ENCODE data around the gene CCDC178. TPM values are rescaled to one million over a fixed set of nuclear protein-coding genes. Genes with fewer than 3 reads are reported as not detected.

Gene CCDC178
- total RNA-seq, 4 donors from 2014 or later = 0.39 to 1.4 TPM; not detected in 2

DNA sequence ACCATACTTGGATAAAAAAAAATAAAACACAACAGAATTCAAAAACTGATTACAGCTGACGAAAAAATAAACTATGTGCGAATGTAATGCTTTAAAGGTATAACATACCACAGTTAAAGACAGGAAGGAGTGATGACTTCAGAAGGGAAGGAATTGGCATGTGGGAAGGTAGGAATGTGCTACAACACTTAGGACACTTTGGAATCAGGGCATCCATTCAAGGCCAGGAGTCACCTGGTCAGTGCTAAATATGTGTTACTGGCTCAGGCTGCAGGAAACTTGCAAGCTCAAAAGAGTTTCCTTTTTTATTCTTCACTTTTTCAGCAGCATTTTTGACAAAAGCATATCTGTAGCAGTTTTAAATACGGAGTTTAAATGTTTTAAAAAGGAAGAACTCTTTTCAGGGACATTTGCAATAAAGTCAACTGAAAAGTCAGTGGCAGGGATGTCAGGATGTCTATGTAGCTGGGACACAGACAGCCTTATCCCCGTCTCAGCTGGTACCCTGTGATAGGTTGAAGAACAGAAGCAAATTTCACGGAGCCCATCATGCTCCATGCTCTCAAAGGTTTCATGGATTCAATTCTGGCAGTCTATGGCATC, 529.7 kb downstream of the CCDC178 start:
- no peak overlapping the region for H3K4me3 ChIP-seq (ENCODE audit: low read depth, poor library complexity, severe bottlenecking)
- no peak for DNase-seq (ENCODE audit: low spot score in 2 of 2)
- intact Hi-C loops (cut with DNase I; ENCODE audit: low total_unique reads) = no loop called here
- no peak for TF ChIP-seq POLR2A (IDR thresholded peaks at IDR 0.05)
- TF ChIP-seq, protein P1, sequence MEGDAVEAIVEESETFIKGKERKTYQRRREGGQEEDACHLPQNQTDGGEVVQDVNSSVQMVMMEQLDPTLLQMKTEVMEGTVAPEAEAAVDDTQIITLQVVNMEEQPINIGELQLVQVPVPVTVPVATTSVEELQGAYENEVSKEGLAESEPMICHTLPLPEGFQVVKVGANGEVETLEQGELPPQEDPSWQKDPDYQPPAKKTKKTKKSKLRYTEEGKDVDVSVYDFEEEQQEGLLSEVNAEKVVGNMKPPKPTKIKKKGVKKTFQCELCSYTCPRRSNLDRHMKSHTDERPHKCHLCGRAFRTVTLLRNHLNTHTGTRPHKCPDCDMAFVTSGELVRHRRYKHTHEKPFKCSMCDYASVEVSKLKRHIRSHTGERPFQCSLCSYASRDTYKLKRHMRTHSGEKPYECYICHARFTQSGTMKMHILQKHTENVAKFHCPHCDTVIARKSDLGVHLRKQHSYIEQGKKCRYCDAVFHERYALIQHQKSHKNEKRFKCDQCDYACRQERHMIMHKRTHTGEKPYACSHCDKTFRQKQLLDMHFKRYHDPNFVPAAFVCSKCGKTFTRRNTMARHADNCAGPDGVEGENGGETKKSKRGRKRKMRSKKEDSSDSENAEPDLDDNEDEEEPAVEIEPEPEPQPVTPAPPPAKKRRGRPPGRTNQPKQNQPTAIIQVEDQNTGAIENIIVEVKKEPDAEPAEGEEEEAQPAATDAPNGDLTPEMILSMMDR (IDR thresholded peaks at IDR 0.05) = no peak
- 75 to 77% methylated on average over 5 of the region's 5 CpGs for WGBS, 2 donors

DNA sequence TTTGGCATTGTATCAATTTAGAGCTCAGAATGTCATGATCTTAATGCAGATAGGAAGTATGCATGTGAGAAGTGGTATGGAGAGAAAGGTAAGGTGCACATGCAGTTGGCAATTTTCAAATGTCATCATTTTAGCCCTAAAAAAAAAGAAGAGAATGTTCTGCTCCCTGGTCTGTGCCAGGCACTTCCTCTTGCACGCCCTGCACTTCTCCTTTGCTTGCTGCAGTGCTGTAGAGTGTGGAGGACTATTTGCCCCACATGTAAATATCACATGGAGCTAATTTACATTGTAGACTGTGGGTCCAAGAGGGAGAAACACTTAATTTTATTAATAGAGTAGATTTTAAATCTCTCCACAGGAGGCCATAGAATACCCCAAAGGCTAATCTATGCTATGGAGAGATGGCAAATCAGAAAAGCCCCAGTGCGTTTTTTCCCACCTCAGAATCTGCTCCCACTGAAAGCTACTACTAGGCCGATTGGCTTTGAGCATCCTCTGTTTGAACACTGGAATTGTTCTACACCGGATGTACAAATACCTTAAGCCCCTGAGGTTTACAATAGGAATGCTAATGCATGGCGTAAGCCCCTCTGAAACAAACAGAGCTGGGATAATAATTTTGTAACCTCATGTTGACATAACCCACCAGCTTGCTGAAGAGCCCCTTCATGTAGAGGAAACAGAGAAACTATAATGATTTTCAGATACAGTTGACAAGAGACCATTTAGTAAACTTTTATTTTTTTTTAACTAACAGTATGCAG, 530.5 kb downstream of the CCDC178 start:
- H3K4me3 ChIP-seq (ENCODE audit: low read depth, poor library complexity, severe bottlenecking) = no peak overlapping the region
- TF ChIP-seq, protein P1 (IDR thresholded peaks at IDR 0.05) = no peak
- no peak for TF ChIP-seq POLR2A (IDR thresholded peaks at IDR 0.05)
- no peak for DNase-seq (ENCODE audit: low spot score in 2 of 2)
- 76 to 78% methylated on average over 5 of the region's 5 CpGs for WGBS, 2 donors
- intact Hi-C loops (cut with DNase I; ENCODE audit: low total_unique reads) = no loop called here

DNA sequence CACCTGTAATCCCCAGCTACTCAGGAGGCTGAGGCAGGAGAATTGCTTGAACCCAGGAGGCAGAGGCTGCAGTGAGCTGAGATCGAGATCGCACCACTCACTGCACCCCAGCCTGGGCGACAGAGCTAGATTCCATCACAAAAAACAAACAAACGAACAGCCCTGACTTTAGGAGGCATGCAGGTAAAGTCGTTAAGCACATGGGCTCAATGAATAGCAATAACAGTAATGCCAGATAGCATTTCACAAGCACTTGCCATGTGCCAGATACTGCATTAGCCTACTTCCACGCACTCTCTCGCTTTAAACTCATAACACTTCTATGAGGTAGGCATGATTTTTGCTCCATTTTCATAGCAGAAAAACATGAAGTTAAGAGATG, 532.1 kb downstream of the CCDC178 start:
- 85 to 86% methylated on average over 7 of the region's 7 CpGs for WGBS, 2 donors
- DNase-seq (ENCODE audit: low spot score in 2 of 2) = no peak
- H3K4me3 ChIP-seq (ENCODE audit: low read depth, poor library complexity, severe bottlenecking) = no peak overlapping the region
- TF ChIP-seq POLR2A (IDR thresholded peaks at IDR 0.05) = no peak
- TF ChIP-seq, protein P1 (IDR thresholded peaks at IDR 0.05) = no peak
- intact Hi-C loops (cut with DNase I; ENCODE audit: low total_unique reads) = no loop called here

DNA sequence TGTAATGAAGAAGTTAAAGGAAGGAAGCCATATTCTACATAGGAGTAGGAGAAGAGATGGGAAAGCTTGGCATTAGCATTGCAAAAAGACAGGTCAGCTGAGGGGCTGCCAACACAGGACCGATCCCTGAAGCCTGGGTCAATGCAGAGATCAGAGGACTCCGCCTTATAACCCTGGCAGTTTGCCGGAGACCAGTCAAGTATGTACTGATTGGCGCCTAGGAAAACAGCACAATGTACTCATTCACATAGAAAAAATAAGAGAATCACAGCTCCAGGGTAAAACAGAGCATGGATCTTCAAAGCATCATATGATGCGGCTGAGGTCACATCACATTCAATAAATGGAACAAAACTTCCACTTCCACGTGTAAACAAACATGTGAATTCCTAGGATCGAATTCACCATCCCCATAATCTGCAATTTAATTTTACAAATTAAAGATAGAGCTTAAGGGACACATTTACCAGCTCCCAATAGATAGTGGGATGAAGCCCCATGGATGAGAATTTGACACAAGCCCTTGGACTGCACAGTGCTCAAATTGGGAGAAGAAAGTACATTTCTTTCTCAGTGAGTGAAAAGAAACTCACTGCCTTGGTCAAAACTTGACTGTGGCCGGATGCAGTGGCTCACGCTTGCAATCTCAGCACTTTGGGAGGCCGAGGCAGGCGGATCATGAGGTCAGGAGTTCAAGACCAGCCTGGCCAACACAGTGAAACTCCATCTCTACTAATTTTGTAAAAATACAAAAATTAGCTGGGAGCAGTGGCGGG, 532.7 kb downstream of the CCDC178 start:
- no peak for TF ChIP-seq POLR2A (IDR thresholded peaks at IDR 0.05)
- TF ChIP-seq, protein P1 (IDR thresholded peaks at IDR 0.05) = no peak
- intact Hi-C loops (cut with DNase I; ENCODE audit: low total_unique reads) = no loop called here
- no peak overlapping the region for H3K4me3 ChIP-seq (ENCODE audit: low read depth, poor library complexity, severe bottlenecking)
- WGBS, 2 donors = 78 to 86% methylated on average over 12 of the region's 12 CpGs
- no peak for DNase-seq (ENCODE audit: low spot score in 2 of 2)

DNA sequence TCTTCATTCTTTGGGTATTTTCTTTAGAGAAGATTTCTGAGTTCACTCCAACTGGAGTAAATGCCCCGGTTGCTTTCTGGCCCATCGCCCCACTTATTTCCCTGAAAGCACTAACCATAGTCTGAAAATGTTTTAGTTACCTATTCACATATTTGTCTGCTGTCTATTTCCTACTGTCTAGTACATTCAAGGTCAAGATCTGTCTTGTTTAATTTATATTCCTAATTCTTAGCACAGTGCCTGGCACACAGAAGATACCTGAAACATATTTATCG, 533.3 kb downstream of the CCDC178 start:
- intact Hi-C loops (cut with DNase I; ENCODE audit: low total_unique reads) = no loop called here
- H3K4me3 ChIP-seq (ENCODE audit: low read depth, poor library complexity, severe bottlenecking) = no peak overlapping the region
- no peak for DNase-seq (ENCODE audit: low spot score in 2 of 2)
- TF ChIP-seq POLR2A (IDR thresholded peaks at IDR 0.05) = no peak
- TF ChIP-seq, protein P1 (IDR thresholded peaks at IDR 0.05) = no peak
- WGBS, 2 donors = 68 to 72% methylated on average over 3 of the region's 3 CpGs

Measured in lower leg skin (tissue), 4 donors.